T follicular helper cell (primary cell): ENCODE data around the gene SLC35G6.

Source experiments
- DNase-seq: peaks from one replicate; pipeline ENCODE4 v3.0.0-alpha.2; 2020; ENCODE audit warnings: low read depth

SLC35G6 gene

GRCh38 chr17:7502171-7502847 lies 21.1 kb downstream of the SLC35G6 start:
- no peak for DNase-seq

- DNase-seq, result no peak
Observed at GRCh38 chr17:7502987-7503386, 21.7 kb downstream of the SLC35G6 start.

- DNase-seq, result no peak
Observed at GRCh38 chr17:7503521-7503920, 22.3 kb downstream of the SLC35G6 start.

- DNase-seq, result no peak
Observed at GRCh38 chr17:7508145-7508544, 26.9 kb downstream of the SLC35G6 start.

- DNase-seq, result no peak
Observed at GRCh38 chr17:7508846-7509245, 27.6 kb downstream of the SLC35G6 start.

GRCh38 chr17:7509937-7510336 lies 28.7 kb downstream of the SLC35G6 start:
- no peak for DNase-seq

GRCh38 chr17:7511108-7511507 lies 29.9 kb downstream of the SLC35G6 start:
- DNase-seq, result no peak

- DNase-seq, result no peak
Observed at GRCh38 chr17:7512105-7512504, 30.9 kb downstream of the SLC35G6 start.

GRCh38 chr17:7512824-7513540 lies 31.7 kb downstream of the SLC35G6 start:
- no peak for DNase-seq

GRCh38 chr17:7513850-7514419 lies 32.7 kb downstream of the SLC35G6 start:
- DNase-seq, result no peak

GRCh38 chr17:7515911-7516610 lies 34.8 kb downstream of the SLC35G6 start:
- no peak for DNase-seq

GRCh38 chr17:7523033-7523432 lies 41.8 kb downstream of the SLC35G6 start:
- DNase-seq, result peak; percentile 31

- no peak for DNase-seq
Observed at GRCh38 chr17:7528842-7529241, 47.6 kb downstream of the SLC35G6 start.

GRCh38 chr17:7530023-7530900 lies 49.0 kb downstream of the SLC35G6 start:
- no peak for DNase-seq
